ENCODE results near the gene SPINK1.

- no peak for TF ChIP-seq POLR2A (IDR thresholded peaks at IDR 0.05)
- TF ChIP-seq, protein P1, sequence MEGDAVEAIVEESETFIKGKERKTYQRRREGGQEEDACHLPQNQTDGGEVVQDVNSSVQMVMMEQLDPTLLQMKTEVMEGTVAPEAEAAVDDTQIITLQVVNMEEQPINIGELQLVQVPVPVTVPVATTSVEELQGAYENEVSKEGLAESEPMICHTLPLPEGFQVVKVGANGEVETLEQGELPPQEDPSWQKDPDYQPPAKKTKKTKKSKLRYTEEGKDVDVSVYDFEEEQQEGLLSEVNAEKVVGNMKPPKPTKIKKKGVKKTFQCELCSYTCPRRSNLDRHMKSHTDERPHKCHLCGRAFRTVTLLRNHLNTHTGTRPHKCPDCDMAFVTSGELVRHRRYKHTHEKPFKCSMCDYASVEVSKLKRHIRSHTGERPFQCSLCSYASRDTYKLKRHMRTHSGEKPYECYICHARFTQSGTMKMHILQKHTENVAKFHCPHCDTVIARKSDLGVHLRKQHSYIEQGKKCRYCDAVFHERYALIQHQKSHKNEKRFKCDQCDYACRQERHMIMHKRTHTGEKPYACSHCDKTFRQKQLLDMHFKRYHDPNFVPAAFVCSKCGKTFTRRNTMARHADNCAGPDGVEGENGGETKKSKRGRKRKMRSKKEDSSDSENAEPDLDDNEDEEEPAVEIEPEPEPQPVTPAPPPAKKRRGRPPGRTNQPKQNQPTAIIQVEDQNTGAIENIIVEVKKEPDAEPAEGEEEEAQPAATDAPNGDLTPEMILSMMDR (IDR thresholded peaks at IDR 0.05), result no peak
- TF ChIP-seq POLR2AphosphoS5 (IDR thresholded peaks at IDR 0.05), result no peak
Observed at GRCh38 chr5:147874910-147875367, 43.5 kb upstream of the SPINK1 start.
